Stimulated activated CD4-positive, alpha-beta T cell treated with anti-CD3 and anti-CD28 coated beads, Interleukin-2, amount 100 ng/mL, for 4 hours (primary cell): ENCODE data around the gene TSSK2.
"Not testable (repeated sequence)": the region's sequence is repeated elsewhere in the genome, so short reads cannot be mapped to it uniquely, and the experiment has no call there.

Experiments
- DNase-seq: peaks from one replicate; pipeline ENCODE4 v3.0.0-alpha.2; 2020; ENCODE audit warnings: low read depth

The TSSK2 gene

DNA sequence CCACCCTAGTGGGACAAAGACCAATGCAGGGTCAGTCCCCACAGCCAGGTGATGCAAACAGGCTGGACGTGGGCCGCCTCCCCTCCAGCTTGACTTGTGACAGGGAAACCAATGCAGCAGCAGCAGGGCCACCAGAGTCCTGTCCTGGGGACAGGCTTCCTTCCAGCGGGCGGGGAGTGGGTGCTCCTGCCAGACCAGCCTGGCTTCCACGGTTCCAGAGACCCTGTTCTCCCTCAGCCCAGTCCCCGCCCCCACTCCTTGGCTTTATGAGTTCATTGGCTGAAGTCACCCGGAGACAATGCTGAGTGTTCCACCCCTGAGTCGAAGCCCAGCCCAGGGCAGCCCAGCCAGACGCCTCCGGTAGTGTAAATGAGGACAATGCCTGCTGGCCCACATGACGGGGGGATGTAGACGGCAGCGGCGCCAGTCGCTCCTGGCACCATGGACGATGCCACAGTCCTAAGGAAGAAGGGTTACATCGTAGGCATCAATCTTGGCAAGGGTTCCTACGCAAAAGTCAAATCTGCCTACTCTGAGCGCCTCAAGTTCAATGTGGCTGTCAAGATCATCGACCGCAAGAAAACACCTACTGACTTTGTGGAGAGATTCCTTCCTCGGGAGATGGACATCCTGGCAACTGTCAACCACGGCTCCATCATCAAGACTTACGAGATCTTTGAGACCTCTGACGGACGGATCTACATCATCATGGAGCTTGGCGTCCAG lies at the start of gene TSSK2:
Gene TSSK2, plus strand, starts transcription at position 350 of the 726 bp plus-strand sequence. Its CDS starts 92 bp downstream, at position 442.
- no peak for DNase-seq

- DNase-seq: no peak
These were observed 49.8 kb upstream of the TSSK2 start for GRCh38 chr22:19081351-19081750.

DNA sequence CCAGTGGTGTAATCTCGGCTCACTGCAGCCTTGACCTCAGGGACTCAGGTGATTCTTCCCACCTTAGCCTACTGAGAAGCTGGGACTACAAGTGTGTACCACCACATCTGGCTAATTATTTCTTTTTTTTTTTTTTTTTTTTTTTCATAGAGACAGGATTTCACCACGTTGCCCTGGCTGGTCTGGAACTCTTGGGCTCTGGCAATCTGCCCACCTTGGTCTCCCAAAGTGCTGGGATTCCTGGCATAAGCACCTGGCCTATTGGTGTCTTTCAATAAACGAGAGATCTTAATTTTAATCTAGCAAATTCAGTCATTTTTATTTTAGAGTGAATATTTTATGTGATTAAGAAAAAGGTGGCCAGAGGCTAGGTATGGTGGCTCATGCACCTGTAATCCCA lies 49.0 kb upstream of the TSSK2 start:
- no peak for DNase-seq

- DNase-seq: no peak
These were observed 48.3 kb upstream of the TSSK2 start for GRCh38 chr22:19082793-19083192.

DNA sequence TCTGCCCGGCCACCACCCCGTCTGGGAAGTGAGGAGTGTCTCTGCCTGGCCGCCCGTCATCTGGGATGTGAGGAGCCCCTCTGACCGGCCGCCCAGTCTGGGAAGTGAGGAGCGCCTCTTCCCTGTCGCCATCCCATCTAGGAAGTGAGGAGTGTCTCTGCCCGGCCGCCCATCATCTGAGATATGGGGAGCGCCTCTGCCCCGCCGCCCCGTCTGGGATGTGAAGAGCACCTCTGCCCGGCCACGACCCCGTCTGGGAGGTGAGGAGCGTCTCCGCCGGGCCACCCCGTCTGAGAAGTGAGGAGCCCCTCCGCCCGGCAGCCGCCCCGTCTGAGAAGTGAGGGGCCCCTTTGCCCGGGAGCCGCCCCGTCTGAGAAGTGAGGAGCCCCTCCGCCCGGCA lies 47.0 kb upstream of the TSSK2 start:
- not testable (repeated sequence) for DNase-seq

DNA sequence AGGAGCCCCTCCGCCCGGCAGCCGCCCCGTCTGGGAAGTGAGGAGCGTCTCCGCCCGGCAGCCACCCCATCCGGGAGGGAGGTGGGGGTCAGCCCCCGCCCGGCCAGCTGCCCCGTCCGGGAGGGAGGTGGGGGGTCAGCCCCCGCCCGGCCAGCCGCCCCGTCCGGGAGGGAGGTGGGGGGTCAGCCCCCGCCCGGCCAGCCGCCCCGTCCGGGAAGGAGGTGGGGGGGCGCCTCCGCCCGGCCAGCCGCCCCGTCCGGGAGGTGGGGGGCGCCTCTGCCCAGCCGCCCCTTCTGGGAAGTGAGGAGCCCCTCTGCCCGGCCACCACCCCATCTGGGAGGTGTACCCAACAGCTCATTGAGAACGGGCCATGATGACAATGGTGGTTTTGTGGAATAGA lies 46.5 kb upstream of the TSSK2 start:
- not testable (repeated sequence) for DNase-seq

DNA sequence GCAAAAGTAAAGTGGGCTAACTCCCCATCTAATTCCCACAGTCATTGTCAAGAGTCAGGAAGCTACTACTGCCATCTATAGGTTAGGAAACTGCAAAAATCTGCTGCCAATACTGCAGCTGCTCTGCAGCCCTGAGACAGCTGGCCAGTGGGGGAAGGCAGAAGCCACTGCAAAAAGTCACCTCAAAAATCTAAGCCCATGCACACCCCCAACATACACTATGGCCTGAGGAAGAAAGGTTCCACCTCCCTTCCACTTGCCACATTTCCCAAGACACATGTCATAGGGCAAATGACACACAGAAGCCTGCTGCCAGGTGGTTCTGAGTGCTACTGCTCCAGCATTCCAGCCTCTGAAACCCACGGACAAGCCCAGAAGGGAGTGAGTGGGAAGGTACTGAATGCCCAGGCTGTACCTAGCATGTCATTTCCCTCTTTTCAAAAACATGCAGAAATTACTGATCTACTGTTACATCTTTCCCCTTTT lies 45.8 kb upstream of the TSSK2 start:
- DNase-seq: no peak

- no peak for DNase-seq
These were observed 44.7 kb upstream of the TSSK2 start for GRCh38 chr22:19086417-19086816.

- no peak for DNase-seq
These were observed 44.2 kb upstream of the TSSK2 start for GRCh38 chr22:19086896-19087295.

DNA sequence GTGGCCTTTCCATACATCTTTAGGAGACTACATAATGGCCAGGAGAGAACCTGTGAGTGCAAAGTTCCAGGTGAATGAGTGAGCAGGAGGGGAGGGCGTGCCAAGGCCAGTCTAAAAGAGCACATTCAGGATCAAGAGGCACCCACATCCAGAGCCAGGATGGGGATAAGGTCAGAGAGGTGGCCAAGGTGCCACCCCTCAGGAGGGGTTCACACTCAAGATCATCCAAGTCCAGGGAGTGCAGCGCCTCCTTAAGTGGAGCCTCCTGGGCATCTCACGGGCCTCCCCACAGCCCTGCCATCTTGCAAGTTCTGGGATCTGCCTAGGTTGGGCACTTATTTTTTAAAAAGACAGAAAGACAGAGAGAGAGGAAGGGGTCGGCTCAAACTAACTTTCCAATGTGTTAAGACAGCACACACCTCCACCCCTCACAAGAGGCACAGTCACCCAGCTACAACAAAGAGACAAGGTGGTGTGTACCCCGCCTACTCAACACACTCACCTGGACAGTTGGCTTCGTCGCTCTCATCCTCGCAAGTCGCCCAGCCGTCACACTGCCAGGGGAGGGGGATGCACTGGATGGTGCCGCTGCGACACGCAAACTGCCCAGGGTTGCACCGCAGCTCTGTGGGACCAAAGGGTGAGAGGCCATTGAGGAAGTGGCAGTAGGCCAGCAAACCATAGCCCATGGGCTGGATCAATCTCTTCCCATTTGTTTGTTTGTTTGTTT lies 42.1 kb upstream of the TSSK2 start:
- no peak for DNase-seq

DNA sequence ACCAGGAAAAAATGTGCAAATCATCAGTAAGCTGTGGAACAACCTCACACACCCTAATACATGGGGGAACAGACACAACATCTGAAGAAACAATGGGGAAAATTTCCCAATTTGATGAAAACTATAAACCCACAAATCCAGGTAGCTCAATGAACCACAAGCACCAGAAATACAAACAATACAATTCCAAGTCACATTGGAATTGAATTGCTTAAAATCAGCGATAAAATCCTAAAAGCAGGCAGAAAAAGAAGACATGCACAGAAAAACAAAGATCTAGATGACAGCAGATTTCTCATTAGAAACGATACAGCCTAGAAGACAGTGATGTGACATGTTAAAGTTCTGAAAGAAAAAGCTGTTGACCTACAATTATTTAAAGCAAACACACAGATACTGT lies 40.9 kb upstream of the TSSK2 start:
- no peak for DNase-seq

- DNase-seq: no peak
These were observed 40.5 kb upstream of the TSSK2 start for GRCh38 chr22:19090586-19091127.

GRCh38 chr22:19092725-19093124 lies 38.4 kb upstream of the TSSK2 start:
- DNase-seq: no peak

DNA sequence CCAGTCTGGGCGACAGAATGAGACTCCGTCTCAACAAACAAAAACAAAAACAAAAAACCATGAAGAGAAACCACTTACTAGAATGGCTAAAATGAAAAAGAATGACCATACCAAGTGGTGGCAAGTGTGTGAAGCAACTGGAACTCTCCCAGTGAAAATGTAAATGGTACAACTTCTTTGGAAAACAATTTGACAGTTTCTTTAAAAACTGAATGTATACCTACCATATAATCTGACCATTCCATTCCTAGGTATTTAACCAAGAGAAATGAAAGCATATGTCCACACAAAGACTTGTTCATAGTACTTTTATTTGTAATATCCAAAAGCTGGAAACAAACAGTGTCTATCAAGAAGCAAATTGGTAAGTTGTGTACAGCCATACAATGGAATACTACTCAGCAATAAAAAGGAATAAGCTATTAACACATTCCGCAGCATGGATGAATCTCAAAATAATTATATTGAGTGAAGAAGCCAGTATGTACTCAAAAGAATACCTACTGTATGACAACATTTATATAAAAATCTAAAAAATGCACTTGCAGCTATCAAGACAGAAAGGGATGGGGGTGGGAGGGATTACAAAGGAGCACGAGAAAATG lies 36.6 kb upstream of the TSSK2 start:
- no peak for DNase-seq

GRCh38 chr22:19096555-19096954 lies 34.6 kb upstream of the TSSK2 start:
- no peak for DNase-seq

GRCh38 chr22:19097518-19097917 lies 33.6 kb upstream of the TSSK2 start:
- DNase-seq: no peak

DNA sequence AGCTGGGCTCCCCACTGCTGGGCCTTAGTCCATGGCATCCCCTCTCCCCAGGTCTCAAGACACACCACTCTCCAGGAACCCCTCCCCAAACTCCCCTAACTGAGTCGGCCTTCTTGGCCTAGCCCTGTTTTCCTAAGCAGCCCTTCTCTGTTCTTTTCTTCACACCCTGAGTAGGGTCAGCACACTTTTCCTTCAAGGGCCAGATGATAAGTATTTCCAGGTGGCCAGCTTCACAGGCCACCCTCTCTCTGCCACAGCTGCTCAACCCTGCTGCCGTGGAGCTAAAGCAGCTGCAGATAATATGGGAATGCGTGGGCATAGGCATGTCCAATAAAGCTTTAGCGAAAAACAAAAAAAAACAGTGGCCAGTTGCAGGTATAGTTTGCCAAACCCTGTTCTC lies 33.0 kb upstream of the TSSK2 start:
- DNase-seq: no peak

DNA sequence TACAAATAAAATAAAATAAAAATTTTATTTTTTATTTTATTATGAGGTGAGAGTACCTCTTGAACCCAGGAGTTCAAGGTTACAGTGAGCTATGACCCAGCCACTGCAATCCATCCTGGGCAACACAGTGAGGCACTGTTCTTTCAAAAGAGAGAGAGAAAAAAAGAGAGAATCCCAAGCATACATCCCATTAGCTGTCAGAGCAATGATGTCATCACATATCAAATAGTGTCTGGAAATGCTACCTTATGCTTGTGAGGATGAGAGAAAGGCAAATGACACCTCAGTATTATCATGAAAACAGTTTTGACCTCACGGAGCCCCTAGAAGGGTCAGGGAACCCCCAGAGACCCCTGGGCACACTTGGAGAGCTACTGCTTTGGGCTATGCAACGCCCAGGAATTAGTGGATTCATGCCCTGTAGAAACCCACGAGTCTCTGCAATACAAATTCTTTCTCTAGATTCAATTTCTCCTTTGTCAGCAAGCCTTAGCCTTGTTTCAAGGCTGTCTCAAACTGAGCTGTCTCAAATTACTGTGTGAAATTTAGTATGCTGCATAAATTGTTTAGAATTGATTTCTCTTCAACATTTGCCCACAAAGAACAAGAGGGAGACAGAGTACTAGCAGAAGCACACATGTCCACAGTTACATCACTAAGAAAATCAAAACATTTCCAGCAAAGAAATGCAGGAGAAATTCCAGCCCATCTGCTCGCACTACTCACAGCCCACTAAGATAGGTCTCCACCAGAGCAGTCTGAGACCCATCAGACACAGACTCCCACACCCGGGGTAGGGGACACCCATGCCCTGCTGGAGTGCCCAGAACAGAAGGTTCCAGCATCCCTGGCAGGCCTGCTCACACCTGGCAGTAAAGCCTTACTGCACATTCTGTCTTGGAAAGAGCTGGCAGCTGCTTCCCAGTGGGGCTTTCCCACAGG lies 27.0 kb upstream of the TSSK2 start:
- DNase-seq: no peak

DNA sequence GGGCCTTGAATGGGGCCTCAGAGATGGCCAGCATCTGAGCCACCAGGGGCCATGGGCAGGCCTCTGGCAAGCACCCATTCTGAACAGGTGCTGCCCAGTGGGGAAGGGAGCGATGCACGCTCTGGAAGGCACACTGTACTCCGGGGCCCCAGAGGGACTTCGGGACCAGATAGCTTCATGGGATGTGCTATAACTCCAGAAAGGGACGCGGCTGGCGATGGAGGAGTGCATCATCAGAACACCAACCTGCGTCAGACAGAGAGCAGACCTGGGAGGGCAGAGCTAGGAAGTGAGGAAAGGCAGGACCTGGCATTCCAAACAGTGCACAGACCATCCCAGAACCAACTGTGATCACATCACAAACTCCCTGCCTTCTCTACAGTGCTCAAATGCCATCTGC lies 25.7 kb upstream of the TSSK2 start:
- no peak for DNase-seq

DNA sequence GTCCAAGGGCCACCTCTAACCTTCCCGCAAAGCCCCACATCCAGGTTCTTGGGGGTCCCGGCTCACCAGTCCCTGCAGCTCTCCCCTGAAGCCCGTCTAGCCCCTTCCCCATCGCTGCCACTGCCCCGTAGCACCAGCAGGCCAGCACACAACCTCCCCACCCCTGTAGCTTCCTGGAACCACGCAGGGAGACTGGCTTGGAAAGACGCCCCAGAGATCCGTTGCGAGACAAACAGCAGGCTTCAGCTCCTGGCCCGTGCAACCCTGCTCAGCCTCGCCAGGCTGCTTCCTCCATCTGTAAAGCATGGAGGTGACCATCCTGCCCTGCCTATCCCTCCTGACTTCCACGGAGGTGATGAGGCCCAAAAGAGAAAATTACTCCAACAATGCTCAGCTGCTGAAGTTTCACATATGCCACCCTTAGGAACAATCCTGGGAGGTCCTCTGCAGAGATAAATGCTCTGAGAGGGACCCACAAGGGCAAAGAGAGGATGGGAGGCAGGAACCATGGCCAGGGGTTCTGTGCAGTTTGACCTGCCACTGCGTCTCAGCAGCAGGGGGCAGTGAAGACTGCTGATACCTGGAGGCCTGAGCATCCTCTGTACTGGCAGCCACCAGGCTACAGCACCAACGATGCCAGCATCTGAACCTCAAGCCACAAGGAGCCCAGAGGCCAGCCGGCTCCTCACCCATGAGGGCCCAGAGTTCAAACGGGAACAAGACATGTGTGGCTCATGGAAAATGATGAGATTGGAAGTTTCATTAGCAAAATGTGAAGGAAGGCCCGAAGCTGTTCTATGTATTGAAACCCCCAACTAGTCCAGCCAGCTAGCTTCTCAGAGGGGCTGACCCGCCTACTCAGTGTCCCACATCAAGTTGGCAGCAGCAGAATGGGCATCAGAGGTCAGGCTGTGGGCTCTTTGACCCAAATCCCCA lies 25.0 kb upstream of the TSSK2 start:
- DNase-seq: no peak
